Measurements from ENCODE around the gene XKR3.
"Not testable (repeated sequence)": the region's sequence is repeated elsewhere in the genome, so short reads cannot be mapped to it uniquely, and the experiment has no call there.

- not testable (repeated sequence) for TF ChIP-seq EZH2 (IDR thresholded peaks at IDR 0.05; ENCODE audit: low read depth, low read length, severe bottlenecking); EP300 (IDR thresholded peaks at IDR 0.05; ENCODE audit: borderline replicate concordance in 1 of 2, low read depth in 2 of 2, low read length in 2 of 2); CTCF (IDR thresholded peaks at IDR 0.05; ENCODE audit: control extremely low read depth in 1 of 3, insufficient read depth in 1 of 3, low read depth in 1 of 3, low read length in 3 of 3); POLR2A (IDR thresholded peaks at IDR 0.05; ENCODE audit: control extremely low read depth in 1 of 2, low read depth in 2 of 2, low read length in 2 of 2); JUN (IDR thresholded peaks at IDR 0.05; ENCODE audit: low read depth, low read length); ZNF274 (IDR thresholded peaks at IDR 0.05; ENCODE audit: borderline replicate concordance, extremely low read depth, low read length); SIRT6 (IDR thresholded peaks at IDR 0.05; ENCODE audit: low read length); BCL11A (IDR thresholded peaks at IDR 0.05; ENCODE audit: low read depth in 2 of 2, low read length in 2 of 2); YY1 (IDR thresholded peaks at IDR 0.05; ENCODE audit: low read depth, low read length); PHF8 (conservative IDR thresholded peaks at IDR 0.05; ENCODE audit: low read depth, low read length); E2F6 (IDR thresholded peaks at IDR 0.05)
These were observed 29.7 kb downstream of the XKR3 start for GRCh38 chr22:16795504-16795903.
